Measurements from ENCODE around the gene ZNF724.

ZNF724 gene

GRCh38 chr19:23273590-23274412, 23.6 kb upstream of the ZNF724 start:
- H3K27ac ChIP-seq (ENCODE audit: insufficient read depth, low read length, poor library complexity, severe bottlenecking) = peak overlapping the region; percentile 90
- no peaks in the 10 kb centered on the region for H3K27me3 ChIP-seq (replicated peaks; ENCODE audit: control insufficient read depth, insufficient read depth, low read length, poor library complexity, severe bottlenecking)
- DNase-seq = peak; percentile 78 to 88 (median 85)
- peak overlapping the region; percentile 99 for H3K4me3 ChIP-seq (ENCODE audit: insufficient read depth, low read depth, low read length, poor library complexity, severe bottlenecking)
- no peaks in the 10 kb centered on the region for H3K9me3 ChIP-seq (ENCODE audit: control insufficient read depth, low read length)
- H3K36me3 ChIP-seq (ENCODE audit: control insufficient read depth, insufficient read depth, low read length) = no peaks in the 10 kb centered on the region
- no peaks in the 10 kb centered on the region for H3K4me1 ChIP-seq (ENCODE audit: control insufficient read depth, insufficient read depth, low read length, poor library complexity, severe bottlenecking)

- no peak for DNase-seq
- peaks cover 7% of the 10 kb centered on the region for H3K36me3 ChIP-seq (ENCODE audit: control insufficient read depth, insufficient read depth, low read length)
- H3K4me1 ChIP-seq (ENCODE audit: control insufficient read depth, insufficient read depth, low read length, poor library complexity, severe bottlenecking) = no peaks in the 10 kb centered on the region
- H3K27ac ChIP-seq (ENCODE audit: insufficient read depth, low read length, poor library complexity, severe bottlenecking) = peak overlapping the region; percentile 90
- H3K27me3 ChIP-seq (replicated peaks; ENCODE audit: control insufficient read depth, insufficient read depth, low read length, poor library complexity, severe bottlenecking) = no peaks in the 10 kb centered on the region
- H3K4me3 ChIP-seq (ENCODE audit: insufficient read depth, low read depth, low read length, poor library complexity, severe bottlenecking) = peak overlapping the region; percentile 99
- H3K9me3 ChIP-seq (ENCODE audit: control insufficient read depth, low read length) = no peaks in the 10 kb centered on the region
Observed at GRCh38 chr19:23273022-23273589, 22.9 kb upstream of the ZNF724 start.

GRCh38 chr19:23263870-23264590, 13.8 kb upstream of the ZNF724 start:
- no peak for DNase-seq
- no peaks in the 10 kb centered on the region for H3K27me3 ChIP-seq (replicated peaks; ENCODE audit: control insufficient read depth, insufficient read depth, low read length, poor library complexity, severe bottlenecking)
- no peak overlapping the region for H3K4me3 ChIP-seq (ENCODE audit: insufficient read depth, low read depth, low read length, poor library complexity, severe bottlenecking)
- H3K27ac ChIP-seq (ENCODE audit: insufficient read depth, low read length, poor library complexity, severe bottlenecking) = no peak overlapping the region
- peaks cover 31% of the 10 kb centered on the region for H3K36me3 ChIP-seq (ENCODE audit: control insufficient read depth, insufficient read depth, low read length)
- H3K4me1 ChIP-seq (ENCODE audit: control insufficient read depth, insufficient read depth, low read length, poor library complexity, severe bottlenecking) = no peaks in the 10 kb centered on the region
- no peaks in the 10 kb centered on the region for H3K9me3 ChIP-seq (ENCODE audit: control insufficient read depth, low read length)

GRCh38 chr19:23263396-23263795, 13.2 kb upstream of the ZNF724 start:
- Histone ChIP-seq H3K27ac (ENCODE audit: insufficient read depth, low read length, poor library complexity, severe bottlenecking) (no peak overlapping the region), H3K4me3 (ENCODE audit: insufficient read depth, low read depth, low read length, poor library complexity, severe bottlenecking) (no peak overlapping the region), H3K36me3 (ENCODE audit: control insufficient read depth, insufficient read depth, low read length) (peaks cover 28% of the 10 kb centered on the region), H3K9me3 (ENCODE audit: control insufficient read depth, low read length) (no peaks in the 10 kb centered on the region), H3K4me1 (ENCODE audit: control insufficient read depth, insufficient read depth, low read length, poor library complexity, severe bottlenecking) (no peaks in the 10 kb centered on the region), H3K27me3 (replicated peaks; ENCODE audit: control insufficient read depth, insufficient read depth, low read length, poor library complexity, severe bottlenecking) (no peaks in the 10 kb centered on the region)
- DNase-seq = no peak

- Histone ChIP-seq H3K4me1 (ENCODE audit: control insufficient read depth, insufficient read depth, low read length, poor library complexity, severe bottlenecking) (no peaks in the 10 kb centered on the region), H3K9me3 (ENCODE audit: control insufficient read depth, low read length) (no peaks in the 10 kb centered on the region), H3K4me3 (ENCODE audit: insufficient read depth, low read depth, low read length, poor library complexity, severe bottlenecking) (no peak overlapping the region), H3K36me3 (ENCODE audit: control insufficient read depth, insufficient read depth, low read length) (peaks cover 23% of the 10 kb centered on the region), H3K27me3 (replicated peaks; ENCODE audit: control insufficient read depth, insufficient read depth, low read length, poor library complexity, severe bottlenecking) (no peaks in the 10 kb centered on the region), H3K27ac (ENCODE audit: insufficient read depth, low read length, poor library complexity, severe bottlenecking) (no peak overlapping the region)
- DNase-seq = no peak
Observed at GRCh38 chr19:23262920-23263319, 12.7 kb upstream of the ZNF724 start.

DNA sequence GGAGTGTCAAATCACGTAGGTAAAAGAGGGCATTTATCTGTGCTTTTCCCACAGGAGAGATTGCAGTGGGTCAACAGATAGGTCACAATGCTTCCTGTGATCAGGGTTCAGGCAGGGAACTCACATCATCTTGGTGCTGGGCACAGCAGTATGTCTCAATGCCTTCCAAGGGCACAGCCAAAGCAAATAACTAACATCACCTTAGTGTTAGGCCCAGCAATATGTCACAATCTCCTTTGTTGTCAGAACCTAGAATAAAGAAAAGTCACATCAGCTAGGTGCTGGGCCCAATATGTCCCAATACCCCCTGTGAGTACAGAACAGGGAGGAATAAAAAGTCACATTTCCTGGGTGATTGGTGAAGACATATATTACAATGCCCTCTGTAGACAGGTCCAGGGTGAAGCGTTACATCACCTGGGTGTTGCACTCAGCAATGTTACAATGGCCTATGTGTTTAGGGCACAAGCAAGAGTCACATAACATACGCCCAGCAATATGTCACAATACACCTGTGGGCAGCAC, 11.4 kb upstream of the ZNF724 start:
- no peak overlapping the region for H3K27ac ChIP-seq (ENCODE audit: insufficient read depth, low read length, poor library complexity, severe bottlenecking)
- no peaks in the 10 kb centered on the region for H3K4me1 ChIP-seq (ENCODE audit: control insufficient read depth, insufficient read depth, low read length, poor library complexity, severe bottlenecking)
- H3K36me3 ChIP-seq (ENCODE audit: control insufficient read depth, insufficient read depth, low read length) = peaks cover 16% of the 10 kb centered on the region
- H3K4me3 ChIP-seq (ENCODE audit: insufficient read depth, low read depth, low read length, poor library complexity, severe bottlenecking) = no peak overlapping the region
- H3K27me3 ChIP-seq (replicated peaks; ENCODE audit: control insufficient read depth, insufficient read depth, low read length, poor library complexity, severe bottlenecking) = no peaks in the 10 kb centered on the region
- no peak for DNase-seq
- H3K9me3 ChIP-seq (ENCODE audit: control insufficient read depth, low read length) = no peaks in the 10 kb centered on the region

DNA sequence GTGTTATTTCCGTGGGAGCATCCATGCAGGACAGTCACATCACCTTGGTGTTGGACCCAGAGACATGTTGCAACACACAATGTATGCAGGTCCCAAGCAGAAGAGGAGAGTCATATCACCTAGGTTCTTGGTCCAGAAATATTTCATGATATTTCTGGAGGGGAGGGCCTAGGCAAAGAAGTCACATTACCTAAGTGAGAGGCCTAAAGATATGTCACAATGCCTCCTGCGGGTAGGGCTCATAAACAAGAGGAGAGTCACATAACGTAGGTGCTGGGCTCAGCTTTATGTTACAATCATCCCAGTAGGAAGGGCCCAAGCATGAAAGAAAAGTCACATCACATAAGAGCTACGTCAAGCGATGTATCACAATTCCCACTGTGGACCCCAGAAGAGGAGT, 10.8 kb upstream of the ZNF724 start:
- no peak for DNase-seq
- H3K4me3 ChIP-seq (ENCODE audit: insufficient read depth, low read depth, low read length, poor library complexity, severe bottlenecking) = no peak overlapping the region
- H3K4me1 ChIP-seq (ENCODE audit: control insufficient read depth, insufficient read depth, low read length, poor library complexity, severe bottlenecking) = no peaks in the 10 kb centered on the region
- no peaks in the 10 kb centered on the region for H3K27me3 ChIP-seq (replicated peaks; ENCODE audit: control insufficient read depth, insufficient read depth, low read length, poor library complexity, severe bottlenecking)
- no peaks in the 10 kb centered on the region for H3K9me3 ChIP-seq (ENCODE audit: control insufficient read depth, low read length)
- no peak overlapping the region for H3K27ac ChIP-seq (ENCODE audit: insufficient read depth, low read length, poor library complexity, severe bottlenecking)
- peaks cover 14% of the 10 kb centered on the region for H3K36me3 ChIP-seq (ENCODE audit: control insufficient read depth, insufficient read depth, low read length)

DNA sequence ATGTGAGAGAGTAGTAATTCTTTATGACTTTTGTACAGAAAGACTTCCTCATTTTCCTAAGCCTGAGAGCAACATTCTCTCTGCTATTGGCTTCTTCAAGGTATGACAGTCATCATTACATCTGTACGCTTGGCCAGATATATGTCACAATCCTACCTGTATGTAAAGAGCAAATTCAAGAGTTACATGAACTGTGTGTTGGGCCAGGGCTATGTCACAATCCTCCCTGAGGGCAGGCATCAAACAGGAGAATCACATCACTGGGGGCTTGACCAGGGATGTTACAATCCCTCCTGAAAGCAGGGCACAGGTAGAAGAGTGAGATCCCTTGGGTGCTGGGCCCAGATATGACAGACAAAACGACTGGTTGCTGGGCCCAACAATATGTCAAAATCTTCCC, 9.8 kb upstream of the ZNF724 start:
- Histone ChIP-seq H3K4me1 (ENCODE audit: control insufficient read depth, insufficient read depth, low read length, poor library complexity, severe bottlenecking) (no peaks in the 10 kb centered on the region), H3K36me3 (ENCODE audit: control insufficient read depth, insufficient read depth, low read length) (peaks cover 12% of the 10 kb centered on the region), H3K27me3 (replicated peaks; ENCODE audit: control insufficient read depth, insufficient read depth, low read length, poor library complexity, severe bottlenecking) (no peaks in the 10 kb centered on the region), H3K4me3 (ENCODE audit: insufficient read depth, low read depth, low read length, poor library complexity, severe bottlenecking) (no peak overlapping the region), H3K9me3 (ENCODE audit: control insufficient read depth, low read length) (no peaks in the 10 kb centered on the region), H3K27ac (ENCODE audit: insufficient read depth, low read length, poor library complexity, severe bottlenecking) (no peak overlapping the region)
- no peak for DNase-seq

- Histone ChIP-seq H3K27ac (ENCODE audit: insufficient read depth, low read length, poor library complexity, severe bottlenecking) (no peak overlapping the region), H3K9me3 (ENCODE audit: control insufficient read depth, low read length) (no peaks in the 10 kb centered on the region), H3K4me3 (ENCODE audit: insufficient read depth, low read depth, low read length, poor library complexity, severe bottlenecking) (no peak overlapping the region), H3K4me1 (ENCODE audit: control insufficient read depth, insufficient read depth, low read length, poor library complexity, severe bottlenecking) (no peaks in the 10 kb centered on the region), H3K27me3 (replicated peaks; ENCODE audit: control insufficient read depth, insufficient read depth, low read length, poor library complexity, severe bottlenecking) (no peaks in the 10 kb centered on the region), H3K36me3 (ENCODE audit: control insufficient read depth, insufficient read depth, low read length) (peaks cover 4% of the 10 kb centered on the region)
- DNase-seq = no peak
Observed at GRCh38 chr19:23255700-23256099, 5.5 kb upstream of the ZNF724 start.

All from effector memory CD4-positive, alpha-beta T cell (primary cell).